Stimulated activated CD8-positive, alpha-beta memory T cell treated with anti-CD3 and anti-CD28 coated beads, Interleukin-4, amount 100 ng/mL, for 4 hours (primary cell): ENCODE measurements around the gene NRF1.

Experiments used
- DNase-seq, 2 donors: peaks; one replicate each; pipeline ENCODE4 v3.0.0-alpha.2; 2020; ENCODE audit warnings: low read depth in 2 of 2, low spot score in 1 of 2

Gene NRF1

DNA sequence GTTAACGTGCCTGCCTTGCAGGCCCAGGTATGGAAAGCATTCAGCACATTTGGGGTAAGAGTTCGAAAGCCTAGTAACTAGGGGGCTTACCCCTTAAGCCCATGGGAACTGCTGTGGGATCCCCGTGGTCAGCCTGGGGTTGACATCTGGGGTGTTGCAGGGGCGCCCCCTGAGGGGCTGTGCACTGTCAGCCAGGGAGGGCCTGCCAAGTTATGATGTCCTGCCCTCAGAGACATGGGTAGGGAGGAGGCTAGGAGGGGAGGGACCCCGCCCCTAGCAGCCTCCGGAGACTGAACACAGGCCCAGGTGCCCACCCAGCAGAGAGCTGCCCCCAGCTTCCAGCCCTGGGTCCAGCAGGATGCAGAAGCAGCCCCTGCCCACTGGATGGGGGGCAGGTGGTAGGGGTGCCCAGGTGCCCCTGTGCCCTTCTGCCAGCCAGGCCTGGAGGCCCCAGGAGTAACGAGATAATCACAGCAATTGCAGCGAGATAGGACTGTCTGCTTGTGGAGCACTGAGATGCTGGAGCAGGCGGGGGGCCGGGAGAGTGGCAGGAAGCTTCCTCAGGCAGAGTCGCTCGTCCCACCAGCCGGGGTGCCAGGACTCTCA lies 187.9 kb downstream of the NRF1 start:
- DNase-seq: no peak

DNA sequence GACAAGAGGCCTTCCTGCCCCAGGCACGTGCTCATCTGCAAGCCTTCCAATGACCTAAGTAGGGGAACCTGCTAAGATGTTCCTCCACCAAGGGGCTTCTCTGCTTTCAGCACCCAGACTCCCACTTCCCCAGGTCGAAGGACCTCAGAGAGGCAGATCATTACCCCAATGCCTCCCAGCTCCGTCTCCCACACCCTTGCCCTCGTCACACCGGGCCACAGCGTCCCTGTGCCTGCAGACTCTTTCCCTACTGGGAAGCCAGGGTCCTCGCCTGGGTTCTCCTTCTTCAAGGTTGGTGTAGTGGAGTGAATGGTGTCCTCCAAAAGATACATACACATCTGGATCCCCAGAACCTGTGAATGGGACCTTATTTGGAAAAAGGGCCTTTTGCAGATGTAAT lies 189.4 kb downstream of the NRF1 start:
- no peak for DNase-seq

DNA sequence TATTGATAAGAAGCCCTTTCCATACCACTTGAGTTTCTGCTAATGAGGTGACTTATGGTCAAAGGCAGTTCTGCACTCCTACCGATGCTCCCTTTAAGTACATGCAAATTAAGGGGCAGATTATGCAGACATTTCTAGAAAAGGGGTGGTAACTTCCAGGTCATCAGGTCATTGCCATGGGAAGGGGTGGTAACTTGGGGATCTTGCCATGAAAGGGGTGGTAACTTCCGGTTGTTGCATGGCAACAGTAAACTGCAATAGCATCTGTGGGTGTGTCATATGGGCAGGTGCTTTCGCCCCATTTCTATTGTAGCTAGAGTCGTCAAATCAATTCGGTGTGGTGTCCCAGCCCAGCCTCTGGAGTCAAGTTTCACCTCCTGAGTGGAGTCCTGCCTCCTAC lies 190.4 kb downstream of the NRF1 start:
- DNase-seq: no peak

DNA sequence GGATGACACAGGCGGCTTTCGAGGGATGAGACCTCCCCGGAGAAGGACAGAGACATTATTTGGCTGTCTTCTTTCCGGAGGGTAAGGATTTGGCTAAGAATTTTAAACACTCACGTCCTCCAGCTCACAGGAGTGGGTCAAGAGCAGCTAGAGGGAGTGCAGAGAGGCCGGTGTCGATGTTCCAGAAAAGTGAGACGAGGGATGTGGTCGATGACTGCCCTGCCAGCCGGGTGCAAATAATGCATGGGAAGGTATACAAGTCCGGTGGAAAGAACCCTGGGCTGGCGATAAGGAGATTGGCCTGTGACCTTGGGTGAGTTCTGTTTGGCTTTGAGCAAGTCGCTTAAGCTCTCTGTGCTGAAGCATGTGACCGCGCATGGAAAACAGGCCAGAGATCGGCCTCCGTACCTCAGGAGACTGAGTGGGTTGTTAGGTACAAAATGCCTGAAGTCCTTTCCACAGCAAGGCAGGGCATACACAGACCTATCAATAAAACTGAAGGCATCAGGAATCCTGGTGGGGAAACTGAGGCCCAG lies 192.1 kb downstream of the NRF1 start:
- DNase-seq: no peak

DNA sequence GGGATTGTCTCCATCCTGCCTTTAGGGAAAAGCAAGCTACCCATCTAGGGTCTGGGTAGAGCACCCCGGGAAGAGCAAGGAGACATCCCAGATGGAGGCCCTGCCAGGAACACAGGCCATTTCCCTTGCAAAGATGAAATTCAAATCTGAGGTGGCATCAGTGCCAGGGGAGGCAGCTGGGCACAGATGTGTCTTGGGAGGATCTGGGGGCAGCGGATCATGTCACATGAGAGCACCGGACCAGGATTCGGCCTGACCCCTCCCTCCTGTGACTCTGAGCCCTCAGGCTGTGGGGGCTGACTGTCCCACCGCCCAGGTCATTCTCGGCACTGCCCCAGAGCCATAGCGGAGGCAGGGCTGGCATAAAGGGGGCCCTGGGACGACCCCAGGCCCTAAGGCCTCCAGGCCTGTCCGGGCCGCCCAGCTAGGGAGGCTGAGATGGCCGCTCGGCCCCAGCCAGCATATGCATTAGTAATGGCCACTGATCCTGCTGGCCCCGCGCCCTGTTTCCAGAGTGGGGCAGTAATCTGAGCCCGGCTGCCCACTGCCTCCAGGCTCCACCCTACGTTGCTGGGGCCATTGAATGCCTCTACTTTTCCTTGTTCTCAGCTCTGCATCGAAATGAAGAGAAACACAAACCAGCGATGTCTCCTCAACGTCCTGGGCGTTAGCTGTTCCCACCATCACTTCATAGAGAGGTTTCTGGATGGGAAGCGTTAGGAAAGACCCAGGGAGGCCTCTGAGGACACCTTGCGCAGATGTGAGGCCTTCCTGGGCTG lies 192.8 kb downstream of the NRF1 start:
- DNase-seq: no peak

DNA sequence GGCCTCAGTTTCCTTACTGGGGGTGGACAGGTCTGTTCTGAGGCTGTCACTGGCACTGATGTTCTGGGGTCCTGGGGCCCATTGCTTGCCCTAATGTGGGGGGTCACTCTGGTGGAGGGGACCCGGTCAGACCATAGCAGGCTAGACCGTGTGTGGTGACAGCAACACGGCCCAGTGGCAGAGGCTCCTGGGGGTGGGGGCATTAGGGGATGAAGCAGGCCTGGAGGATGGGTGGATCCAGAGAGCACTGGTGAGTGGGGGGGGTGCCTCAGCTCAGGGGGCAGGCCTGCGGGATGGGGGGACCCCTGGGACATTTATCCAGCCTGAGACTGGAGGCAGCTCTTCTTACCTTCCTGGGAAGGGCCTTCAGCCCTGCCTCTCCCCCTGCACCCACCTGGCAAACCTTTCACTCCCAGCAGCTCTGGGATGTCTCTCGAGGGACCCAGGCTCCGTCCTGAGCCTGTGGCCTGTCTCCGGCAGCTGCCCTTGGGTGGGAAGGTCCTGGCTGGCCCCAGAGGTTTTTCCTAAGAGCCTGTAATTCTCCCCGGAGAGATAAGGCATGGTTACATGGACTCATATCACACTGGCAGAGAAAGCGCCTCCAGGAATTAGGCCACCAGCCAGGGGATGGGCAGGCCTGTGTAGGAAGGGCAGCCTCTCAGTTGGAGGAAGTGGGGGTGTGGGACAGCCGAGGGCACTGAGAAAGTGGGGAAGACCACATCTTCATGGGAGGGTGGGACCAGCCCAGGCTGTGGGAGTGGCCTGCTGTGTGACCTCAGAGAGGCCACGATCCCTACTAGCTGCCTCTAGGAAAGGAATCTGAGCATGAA lies 193.6 kb downstream of the NRF1 start:
- no peak for DNase-seq
